GM12892 (cell line): ENCODE measurements around the gene DPP4.
"Not testable (repeated sequence)": the region's sequence is repeated elsewhere in the genome, so short reads cannot be mapped to it uniquely, and the experiment has no call there.

Experiments
- DNase-seq: peaks from one replicate; pipeline ENCODE4 v3.0.0; 2011; ENCODE audit not compliant: insufficient read length
- FAIRE-seq: peaks from 2 replicates; lab custom pipeline; 2011; peaks lifted over from hg19 to GRCh38; lab: Jason Lieb, UNC
- POLR2A ChIP-seq: IDR thresholded peaks from 2 replicates; pipeline ENCODE4 v1.6.1; 2011; ENCODE audit warnings: low read depth, low read length, control low read depth
- POLR2AphosphoS5 ChIP-seq: IDR thresholded peaks from 2 replicates; pipeline ENCODE4 v1.6.1; 2011; ENCODE audit warnings: low read depth, low read length, control low read depth
- TAF1 ChIP-seq: IDR thresholded peaks from 2 replicates; pipeline ENCODE4 v1.6.1; 2011; ENCODE audit warnings: low read depth, mild to moderate bottlenecking, control low read depth, low read length, borderline replicate concordance

The DPP4 gene

DNA sequence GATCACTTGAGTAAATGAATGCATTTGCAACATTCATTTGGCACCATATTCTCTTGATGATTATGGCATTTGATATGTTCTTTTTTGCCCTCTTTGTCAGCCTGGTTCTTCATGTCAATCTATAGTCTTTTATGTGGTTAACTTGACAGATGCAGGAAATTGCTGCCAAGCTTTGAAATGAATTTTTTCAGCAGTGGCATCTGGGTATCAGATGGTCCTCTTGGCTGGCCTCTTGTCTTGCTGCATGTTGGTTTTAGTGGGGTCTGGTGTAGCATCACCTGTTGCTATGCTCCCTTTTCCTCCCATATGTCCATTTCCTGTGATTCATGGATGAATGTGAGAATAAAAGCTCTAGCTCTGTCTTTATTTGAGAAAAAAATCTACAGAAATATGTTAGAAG is 119.9 kb downstream of the DPP4 start:
- FAIRE-seq (no peak), DNase-seq (no peak)
- TF ChIP-seq POLR2AphosphoS5 (no peak), POLR2A (no peak)

DNA sequence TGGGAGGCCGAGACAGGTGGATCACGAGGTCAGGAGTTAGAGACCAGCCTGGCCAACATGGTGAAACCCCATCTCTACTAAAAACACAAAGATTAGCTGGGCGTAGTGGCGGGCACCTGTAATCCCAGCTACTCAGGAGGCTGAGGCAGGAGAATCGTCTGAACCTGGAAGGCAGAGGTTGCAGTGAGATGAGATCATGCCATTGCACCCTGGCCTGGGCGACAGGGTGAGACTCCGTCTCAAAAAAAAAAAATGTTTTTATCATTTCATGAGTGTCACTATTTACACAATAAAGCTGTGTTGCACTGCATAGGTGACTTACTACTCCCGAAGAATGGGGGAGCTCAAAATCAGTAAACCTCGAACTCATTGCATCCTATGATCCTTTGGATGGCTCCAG is 120.6 kb downstream of the DPP4 start:
- DNase-seq, FAIRE-seq: not testable (repeated sequence)

DNA sequence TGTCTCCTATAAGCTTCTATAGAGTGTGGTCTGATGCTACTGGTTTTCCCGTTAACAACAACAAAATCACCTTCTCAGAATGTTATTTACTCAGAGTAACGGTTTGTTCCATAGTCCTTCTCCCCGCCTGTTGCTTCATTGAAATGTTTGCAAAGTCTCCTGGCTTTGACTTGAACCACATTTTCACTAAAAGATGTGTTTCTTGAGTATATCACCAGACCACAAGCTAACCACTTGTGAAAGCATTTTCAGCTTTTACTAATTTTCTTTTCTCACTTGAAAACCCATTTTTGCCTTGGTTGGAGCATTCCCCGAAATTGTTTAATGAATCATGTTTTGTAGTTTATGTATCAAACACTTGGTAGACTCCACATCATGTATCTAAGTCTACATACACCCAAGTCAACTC is 121.2 kb downstream of the DPP4 start:
- FAIRE-seq (no peak), DNase-seq (no peak)
- no peak for TF ChIP-seq POLR2A
- no peak for TF ChIP-seq TAF1
- no peak for TF ChIP-seq POLR2AphosphoS5

DNA sequence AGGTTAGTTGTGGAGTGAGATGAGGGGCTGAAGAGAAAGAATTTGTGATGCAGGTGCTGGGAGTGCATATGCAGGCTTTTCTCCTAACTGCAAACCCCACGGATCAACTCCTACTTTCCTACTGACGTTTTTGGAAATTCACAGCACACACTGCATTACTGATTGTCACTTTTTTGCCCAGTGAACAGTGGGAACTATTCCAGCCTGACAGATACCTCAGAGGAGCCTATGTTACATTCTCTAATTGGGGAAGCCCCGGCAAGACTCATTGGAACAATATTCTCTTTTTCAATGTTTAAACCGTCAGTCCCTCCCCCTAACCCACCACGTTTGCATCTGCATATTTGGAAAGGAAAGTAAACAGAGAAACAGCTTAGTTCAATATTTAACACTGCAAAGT is 126.2 kb downstream of the DPP4 start:
- no peak for DNase-seq
- TF ChIP-seq POLR2A (no peak), TAF1 (no peak), POLR2AphosphoS5 (no peak)
- FAIRE-seq, result no peak

DNA sequence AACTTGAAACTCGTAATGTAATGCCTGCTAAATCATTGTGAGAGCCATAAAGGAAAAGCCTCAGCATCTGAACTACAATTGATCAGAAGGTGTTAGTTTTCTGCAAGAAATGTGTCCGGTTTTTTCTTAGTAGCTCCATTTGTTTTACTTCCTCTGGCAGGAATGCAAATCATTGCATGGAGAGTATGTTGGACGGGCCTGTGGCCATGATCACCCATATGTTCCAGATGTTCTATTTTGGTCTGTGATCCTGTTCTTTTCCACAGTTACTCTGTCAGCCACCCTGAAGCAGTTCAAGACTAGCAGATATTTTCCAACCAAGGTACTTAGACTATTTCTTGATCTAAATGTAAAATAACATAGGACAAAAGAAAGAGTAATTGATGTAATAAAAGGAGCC is 126.6 kb downstream of the DPP4 start:
- TF ChIP-seq POLR2AphosphoS5 (no peak), TAF1 (no peak), POLR2A (no peak)
- DNase-seq (no peak), FAIRE-seq (no peak)

DNA sequence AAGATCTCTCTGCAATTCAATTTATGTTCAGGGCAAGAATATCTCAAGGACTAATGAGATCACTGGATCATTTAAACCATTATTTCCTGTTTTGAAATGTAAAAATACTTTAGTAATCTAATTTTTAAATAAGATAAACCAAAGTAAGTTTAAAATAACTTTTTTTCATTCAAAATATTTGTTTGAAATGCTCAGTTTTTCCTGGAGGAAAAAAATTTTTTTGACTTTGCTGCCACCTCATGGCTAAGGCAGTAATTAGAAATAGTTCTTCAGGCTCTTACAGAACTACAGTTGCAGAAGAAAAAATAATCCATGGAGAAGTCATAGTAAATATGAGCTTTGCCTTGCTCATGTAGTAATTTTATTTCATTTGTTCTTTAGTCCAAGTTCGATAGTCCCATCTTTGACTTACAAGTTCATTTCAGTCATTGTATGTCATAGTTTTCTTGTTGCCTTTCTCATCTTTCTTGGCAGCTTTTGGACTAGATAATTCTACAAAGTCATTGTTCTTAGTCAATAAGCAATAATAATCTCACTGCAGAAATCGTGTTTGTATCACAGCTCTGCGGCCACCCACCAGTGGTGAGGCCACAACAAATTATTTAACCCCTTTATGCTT is 127.4 kb downstream of the DPP4 start:
- no peak for TF ChIP-seq POLR2A
- no peak for TF ChIP-seq TAF1
- no peak for TF ChIP-seq POLR2AphosphoS5
- DNase-seq (no peak), FAIRE-seq (no peak)

DNA sequence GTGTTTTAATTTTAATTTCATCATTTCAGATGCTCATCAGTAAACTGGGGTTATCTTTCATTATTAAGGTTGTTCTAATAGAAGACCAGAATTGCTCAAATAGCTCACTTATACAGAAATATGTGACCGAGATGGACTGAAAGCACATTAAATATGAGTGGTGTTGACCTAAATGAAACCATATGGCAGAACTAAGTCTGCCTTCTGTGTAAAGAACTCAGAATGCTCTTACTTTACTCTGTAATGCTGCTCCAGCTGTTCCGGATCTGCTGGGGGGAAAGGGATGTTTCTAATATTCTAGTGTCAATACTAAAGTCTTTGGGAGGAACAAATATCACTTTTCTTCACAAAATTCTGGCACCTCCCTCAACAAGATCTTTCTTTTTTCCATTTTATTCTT is 131.0 kb downstream of the DPP4 start:
- FAIRE-seq (no peak), DNase-seq (no peak)
- TF ChIP-seq POLR2A, result no peak
- TF ChIP-seq POLR2AphosphoS5, result no peak
- TF ChIP-seq TAF1, result no peak
